HG02970 (cell line): Measurements from ENCODE around the gene PHETA1.
A peak's percentile ranks its signal among the peaks of the same experiment; 100 is the strongest.

Source experiments
- ATAC-seq: cut with Tn5 transposase; IDR thresholded peaks from one replicate; pipeline ENCODE4 v1.9.1; 2021; ENCODE audit warnings: mild to moderate bottlenecking, moderate library complexity, moderate number of reproducible peaks; ENCODE audit not compliant: unreplicated experiment, low FRiP score

PHETA1 gene, protein sequence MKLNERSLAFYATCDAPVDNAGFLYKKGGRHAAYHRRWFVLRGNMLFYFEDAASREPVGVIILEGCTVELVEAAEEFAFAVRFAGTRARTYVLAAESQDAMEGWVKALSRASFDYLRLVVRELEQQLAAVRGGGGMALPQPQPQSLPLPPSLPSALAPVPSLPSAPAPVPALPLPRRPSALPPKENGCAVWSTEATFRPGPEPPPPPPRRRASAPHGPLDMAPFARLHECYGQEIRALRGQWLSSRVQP

DNA sequence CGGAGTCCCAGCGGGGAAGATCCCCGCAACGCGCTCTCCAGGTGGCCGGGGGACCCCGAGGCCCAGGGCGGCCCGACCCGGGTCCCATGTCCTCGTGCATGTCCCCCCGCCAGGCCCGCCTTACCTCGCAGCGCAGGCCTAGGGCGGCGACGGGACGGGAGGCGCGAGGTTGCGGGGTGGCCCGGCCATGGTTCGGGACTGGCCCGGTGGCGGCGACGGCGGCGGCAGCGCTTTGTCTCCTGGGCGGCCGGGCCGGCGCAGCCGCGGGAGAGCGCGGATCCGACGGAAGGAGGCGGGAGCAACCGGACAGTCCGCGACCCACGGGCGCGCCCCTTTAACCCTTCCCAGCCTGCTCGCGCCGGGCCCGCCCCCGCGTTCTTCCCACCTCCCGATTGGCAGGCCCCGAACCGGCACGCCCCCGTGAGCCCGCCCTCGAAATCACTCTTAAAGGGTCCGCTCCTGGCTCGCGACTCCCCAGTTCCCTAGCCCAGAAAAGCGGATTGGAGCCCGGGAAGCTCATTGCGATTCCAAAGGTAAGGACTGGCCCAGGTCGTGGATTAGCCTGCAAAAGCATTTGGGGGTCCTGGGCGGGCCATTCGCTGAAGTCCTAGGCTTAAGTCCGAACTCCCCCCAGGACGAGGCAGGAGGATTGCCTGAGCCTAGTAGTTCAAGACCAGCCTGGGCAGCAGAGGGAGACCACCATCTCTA is at the start of gene PHETA1:
Gene PHETA1, minus strand, starts transcription at position 308 of the 708 bp plus-strand sequence. CDS start 5,668 bp downstream, outside the sequence.
- ATAC-seq, result peak; percentile 85

DNA sequence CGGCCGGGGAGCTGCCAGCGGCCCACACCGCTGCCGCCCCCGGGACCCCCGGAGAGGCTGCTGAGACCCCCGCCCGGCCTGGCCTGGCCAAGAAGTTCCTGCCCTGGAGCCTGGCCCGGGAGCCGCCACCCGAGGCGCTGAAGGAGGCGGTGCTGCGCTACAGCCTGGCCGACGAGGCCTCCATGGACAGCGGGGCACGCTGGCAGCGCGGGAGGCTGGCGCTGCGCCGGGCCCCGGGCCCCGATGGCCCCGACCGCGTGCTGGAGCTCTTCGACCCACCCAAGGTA is 49.6 kb upstream of the PHETA1 start:
- ATAC-seq, result no peak

DNA sequence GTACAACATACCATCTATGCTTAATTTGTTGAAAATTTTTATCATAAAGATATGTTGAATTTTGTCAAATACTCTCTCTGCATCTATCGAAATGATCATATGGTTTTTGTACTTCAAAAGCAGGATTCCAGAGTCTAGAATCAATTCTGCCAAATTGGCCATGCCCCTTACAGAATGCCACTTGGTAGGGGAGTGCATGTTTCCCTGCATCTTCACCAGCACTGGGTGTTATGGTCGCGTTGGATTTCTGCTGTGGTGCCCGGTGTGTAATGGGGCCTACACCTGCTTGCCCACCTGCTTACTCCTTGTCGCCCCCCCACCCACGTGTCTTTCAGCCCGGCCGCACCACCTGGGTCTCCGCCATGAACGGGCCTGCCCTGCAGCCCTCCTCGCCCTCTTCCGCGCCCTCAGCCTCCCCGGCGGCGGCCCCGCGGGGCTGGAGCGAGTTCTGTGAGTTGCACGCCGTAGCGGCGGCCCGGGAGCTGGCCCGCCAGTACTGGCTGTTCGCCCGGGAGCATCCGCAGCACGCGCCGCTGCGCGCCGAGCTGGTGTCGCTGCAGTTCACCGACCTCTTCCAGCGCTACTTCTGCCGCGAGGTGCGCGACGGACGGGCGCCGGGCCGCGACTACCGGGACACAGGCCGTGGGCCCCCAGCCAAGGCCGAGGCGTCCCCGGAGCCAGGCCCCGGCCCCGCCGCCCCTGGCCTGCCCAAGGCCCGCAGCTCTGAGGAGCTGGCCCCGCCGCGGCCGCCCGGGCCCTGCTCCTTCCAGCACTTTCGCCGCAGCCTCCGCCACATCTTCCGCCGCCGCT is 49.1 kb upstream of the PHETA1 start:
- ATAC-seq, result no peak

DNA sequence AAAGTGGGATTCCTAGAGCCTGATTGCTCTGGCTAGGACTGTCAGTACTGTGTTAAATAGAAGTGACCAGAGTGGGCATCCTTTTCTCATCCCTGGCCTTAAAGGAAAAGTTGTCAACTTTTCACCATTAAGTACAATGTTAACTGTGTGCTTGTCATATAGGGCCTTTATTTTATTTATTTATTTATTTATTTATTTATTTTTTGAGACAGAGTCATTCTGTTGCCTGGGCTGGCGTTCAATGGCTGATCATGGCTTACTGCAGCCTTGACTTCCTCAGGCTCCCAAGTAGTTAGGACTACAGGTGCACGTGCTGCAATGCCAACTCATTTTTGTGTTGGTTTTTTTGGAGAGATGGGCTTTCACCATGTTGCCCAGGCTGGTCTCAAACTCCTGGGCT is 48.4 kb upstream of the PHETA1 start:
- no peak for ATAC-seq

DNA sequence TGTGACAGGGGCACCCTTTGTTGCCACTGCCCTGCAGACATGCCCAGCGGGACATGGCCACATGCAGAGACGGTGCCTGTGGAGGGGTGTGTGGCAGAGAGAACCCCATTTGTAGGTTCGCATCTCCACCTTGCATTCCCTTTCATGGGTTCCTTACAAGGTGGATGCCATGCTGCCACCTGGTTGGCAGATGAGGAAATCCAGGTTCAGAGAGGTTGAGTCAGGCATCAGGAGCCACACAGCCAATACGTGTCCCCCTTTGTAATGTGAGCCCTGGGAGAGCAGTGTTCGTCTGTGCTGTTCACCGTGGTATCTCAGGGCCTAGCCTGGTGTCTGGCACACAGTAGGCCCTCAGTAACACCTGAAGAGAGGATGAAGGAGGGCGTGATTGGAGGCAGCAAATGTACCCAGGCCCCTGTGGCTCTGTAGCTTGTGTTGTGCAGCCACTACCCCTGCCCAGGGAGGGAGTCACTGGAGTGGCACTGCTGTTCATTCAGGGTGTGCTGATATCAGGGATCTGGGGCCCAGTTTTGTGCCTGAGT is 45.9 kb upstream of the PHETA1 start:
- ATAC-seq, result no peak

DNA sequence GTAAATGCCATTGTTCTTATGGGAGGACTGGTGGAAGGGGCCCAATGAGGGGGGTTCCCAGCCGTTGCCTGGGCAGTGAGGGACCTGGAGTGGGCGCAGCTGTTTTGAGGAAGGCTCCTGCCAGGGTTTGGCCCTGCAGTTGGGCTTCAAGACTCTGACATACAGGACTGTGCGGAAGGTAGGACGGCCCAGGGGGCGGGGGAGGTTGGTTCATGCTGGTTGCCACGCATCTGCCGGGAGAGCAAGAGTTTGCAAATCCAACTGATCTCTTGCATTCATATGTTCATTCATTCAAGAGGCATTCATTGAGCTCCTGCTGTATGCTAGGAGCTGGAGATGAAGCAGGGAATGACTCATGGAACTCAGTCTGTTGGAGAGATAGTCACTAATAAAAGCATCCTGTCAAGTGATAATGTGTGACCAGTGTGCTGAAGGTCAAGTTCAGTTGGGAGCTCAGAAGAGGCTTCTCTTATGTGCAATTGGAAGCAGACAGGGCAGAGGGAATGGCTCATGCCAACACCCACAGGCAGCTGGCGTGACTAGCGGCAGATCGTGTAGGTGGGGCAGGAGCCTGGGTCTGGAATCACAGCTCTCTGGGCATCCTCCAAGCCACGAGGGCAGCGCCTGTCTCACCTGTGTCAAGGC is 44.7 kb upstream of the PHETA1 start:
- no peak for ATAC-seq

DNA sequence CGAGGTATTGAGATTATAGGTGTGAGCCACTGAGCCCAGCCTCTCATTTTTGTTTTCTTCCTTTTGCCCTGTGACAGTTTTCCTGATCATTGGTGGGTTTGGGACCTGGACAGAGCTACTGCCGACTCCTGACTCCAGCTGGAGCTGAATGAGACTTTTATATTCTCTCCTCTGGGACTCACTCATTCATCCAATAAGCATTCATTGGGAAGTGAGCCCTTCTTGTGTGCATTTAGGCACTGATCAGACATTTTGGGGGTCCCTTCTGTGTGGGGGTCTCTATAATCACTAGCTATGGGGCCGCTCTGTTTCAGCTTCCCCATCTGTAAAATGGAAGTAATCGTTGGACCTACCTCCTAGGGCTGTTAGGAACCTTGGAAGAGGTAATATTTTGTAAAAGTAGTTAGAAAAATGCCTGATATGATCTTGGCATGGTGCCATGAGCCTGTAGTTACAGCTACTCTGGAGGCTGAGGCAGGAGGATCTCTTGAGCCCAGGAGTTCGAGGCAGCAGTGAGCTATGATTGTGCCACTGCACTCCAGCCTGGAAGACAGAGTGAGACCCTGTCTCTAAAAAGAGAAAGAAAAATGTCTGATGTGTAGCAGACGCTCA is 44.0 kb upstream of the PHETA1 start:
- no peak for ATAC-seq

DNA sequence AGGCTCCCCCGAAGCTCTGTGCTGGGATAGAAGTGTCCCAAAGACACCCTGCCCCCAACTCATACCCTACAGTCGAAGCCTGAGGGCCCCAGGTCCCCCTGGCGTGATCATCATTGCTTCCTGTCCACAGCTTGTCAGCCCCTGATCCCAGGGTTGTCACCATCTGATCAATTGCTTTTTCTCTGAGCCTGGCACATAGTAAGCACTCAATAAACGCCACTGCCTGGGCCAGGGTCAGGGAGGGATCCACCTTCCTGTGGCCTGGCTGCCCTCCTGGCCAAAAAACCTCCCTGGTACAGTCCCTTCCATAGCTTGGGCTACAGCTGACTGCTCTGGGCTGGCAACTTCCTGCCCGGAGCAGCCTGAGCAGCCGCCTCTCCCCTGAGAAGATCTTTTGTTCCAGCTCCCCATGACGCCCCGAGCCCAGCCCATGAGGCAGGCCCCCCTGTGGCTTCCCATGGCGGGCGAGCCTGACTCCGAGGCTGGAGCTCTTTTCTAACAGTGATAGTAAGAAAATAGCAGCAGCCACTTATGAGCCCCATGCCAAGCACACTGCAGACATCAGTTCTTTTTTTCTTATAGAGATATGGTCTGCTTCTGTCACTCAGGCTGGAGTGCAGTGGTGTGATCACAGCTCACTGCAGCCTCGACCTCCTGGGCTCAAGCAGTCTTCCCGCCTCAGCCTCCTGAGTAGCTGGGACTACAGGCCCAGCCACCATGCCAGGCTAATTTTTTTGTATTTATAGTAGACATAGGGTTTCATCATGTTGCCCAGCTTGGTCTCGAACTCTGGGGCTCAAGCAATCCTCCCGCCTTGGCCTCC is 43.3 kb upstream of the PHETA1 start:
- ATAC-seq, result no peak

DNA sequence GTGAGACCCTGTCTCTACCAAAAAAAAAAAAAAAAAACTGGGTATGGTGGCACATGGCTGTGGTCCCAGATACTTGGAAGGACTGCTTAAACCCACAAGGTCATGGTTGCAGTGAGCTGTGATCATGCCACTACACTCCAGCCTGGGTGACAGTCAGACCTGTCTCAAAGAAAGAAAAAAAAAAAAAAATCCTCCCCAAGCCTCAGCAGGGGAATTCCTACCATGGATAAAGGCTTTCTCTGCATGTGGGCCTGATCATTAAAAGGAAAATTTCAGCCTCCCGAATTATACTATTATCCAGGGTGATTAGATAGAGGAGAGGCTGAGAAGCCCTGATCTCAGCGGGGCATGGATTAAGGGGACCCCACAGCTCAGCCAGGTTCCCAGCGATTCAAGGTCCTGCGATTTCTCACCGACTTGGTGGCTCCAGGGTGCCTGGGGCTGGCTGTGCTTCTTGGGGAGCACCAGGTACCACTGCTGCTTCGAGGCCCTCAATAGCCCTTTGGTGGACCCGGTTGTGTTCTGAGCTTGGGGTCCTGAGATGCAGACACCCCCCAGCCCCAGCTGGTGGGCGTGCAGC is 42.4 kb upstream of the PHETA1 start:
- ATAC-seq, result no peak

DNA sequence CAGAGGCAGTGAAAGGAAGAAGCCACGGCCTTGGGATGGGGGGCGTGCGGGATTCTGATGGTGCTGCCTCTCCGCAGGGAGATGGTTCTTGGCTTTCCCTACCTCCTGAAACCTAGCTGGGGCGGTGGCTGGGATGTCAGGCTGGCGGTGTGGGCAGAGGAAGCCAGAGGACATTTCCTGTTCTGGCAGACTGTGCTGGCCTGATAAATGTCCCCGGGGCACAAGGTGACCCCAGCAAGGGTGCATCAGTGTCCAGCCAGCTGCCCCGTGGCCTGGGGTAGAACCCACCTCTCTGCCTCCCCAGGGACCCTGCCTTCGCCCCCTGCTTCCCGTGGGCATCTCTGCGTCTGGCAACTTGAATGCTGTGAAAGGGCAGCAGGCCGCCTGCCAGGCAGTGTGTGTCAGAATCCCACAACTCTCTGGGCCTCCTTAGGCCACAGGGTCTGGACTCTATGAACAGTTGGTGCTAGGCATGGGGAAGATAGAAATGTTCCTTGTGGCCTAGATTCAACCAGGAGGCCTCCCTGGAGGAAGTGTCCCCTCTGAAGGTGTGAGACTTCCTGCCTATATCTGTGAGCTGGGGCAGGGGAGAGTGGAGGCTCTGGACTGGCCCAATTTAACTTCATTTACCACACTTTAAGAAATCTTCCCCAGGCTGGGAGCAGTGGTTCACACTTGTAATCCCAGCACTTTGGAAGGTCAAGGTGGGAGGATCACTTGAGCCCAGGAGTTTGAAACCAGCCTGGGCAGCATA is 41.7 kb upstream of the PHETA1 start:
- ATAC-seq, result no peak

DNA sequence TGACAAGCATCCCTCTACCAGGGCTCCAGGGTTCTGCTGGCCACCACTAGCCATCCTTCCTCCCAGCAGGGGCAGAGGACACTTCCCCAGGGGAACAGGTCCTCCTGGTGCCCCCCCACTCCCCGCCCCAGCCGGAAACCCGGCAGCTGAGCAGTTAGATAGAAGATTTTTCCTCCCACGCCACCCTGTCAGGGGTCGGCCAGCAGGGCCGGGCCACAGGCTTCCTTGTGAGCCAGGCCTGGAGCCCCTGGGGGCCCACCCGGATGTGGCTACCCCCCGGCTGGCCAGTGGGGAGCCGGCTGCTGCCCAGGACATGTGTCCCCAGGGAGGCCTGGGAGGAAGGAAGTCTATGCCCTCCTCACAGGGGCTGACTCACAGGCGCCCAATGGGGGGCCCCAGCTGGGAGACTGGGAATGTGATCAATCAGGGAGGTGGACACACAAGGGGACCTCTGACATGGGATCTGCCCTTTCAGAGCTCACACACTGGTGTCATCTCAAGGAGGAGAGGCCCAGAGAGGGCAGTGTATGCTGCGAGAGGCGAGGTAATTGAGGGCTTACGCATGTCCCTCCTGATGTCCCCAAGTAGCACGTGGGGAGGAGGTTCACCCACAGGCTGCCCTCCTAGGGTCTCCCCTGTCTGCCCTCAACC is 41.0 kb upstream of the PHETA1 start:
- no peak for ATAC-seq

DNA sequence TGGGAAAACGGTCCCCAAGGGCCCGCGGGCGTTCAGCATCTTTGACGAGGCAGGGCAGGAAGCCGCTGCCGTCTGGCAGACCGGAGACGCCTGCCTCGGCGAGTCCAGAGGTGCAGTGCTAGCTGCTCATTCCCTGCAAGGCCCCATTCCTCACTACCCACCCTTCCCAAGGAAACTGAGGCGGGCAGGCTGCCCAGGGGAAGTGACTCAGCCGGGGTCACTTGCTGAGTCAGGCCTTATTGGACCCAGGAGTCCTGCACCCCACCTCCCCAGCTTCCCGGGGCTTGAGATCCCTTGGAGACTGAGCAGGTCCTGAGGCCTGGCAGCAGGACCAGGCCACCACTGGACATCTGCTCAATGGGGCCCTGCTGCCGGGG is 40.5 kb upstream of the PHETA1 start:
- no peak for ATAC-seq

DNA sequence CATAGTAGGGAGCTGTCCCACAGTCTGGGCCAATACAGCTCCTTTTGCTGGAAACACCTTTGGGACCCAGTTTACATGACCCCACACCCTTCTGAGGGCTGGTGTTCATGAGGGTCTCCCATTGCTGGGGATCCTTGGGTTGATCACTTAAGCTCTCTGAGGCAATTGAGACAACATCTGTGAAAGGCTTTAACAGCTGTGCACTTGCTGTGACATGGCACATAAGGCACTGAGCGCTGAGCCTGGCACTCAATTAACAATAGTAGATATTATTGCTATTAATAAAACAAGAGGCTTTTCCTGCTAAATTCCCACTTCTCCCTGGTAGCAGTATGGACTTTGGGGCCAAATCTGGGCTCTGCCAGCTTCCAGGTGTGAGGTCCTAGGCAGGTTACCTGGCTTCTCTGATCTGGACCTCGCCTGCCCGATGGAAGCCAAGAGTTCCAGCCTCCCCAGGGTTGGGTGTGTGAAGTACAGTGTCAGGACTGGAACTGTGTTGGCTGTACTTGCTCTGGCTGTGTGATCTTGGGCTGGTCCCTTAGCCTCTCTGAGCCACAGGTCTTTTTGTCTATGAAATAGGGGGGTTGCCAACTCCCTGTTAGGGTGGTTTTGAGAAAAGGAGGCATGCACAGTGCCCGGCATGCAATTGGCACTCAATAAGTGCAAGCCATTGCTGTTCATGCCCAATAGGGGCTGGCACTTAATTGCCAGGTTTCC is 39.9 kb upstream of the PHETA1 start:
- no peak for ATAC-seq

DNA sequence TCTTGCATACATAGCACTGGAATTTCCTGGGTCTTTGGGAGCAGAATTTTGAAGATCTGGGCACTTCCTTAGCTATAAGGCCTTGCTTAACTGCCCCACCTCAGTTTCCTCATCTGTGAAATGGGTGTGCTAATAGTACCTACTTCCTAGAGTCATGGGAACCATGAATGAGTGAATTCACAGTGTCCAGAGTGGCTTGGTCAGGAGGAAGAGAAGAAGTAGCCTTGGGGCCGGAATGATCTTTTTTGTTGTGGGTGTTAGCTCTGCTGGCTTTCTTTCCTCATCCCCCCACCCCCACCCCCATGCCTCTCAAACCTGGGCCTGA is 39.2 kb upstream of the PHETA1 start:
- no peak for ATAC-seq

DNA sequence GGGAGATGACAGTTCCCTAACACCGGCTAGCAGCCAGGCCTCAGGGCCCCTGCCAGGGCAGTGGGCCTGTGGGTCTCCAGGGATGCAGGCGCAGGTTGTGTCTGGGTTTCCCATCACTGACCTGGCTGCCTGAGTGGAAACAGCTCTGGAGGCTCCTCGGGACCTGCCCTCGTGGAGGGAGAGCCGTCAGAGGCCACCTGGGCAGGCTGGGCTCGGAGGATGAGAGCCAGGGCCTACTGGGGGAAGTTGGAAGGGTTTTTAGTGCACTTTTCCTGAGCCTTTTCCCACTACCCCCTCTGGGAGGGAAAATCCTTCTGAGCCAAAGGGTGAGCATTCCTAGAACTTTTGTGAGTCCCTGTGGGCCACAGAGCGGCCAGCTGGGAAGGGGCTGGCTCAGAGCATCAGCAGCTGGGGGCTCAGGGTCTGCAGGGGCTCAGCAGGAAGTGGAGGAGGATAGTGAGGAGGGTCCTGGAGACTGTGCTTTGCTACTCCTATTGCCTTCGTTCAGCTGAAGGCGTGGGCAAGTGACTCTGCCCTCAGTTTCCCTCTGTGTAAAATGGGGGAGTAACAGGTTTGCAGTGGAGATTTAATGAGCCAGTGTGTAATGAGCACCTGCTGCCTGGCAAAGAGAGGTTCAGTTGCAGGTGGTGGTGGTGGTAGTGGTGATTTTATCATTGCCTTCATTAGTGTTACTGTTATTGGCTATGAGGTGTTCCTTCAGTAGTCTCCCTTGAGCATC is 38.7 kb upstream of the PHETA1 start:
- ATAC-seq, result no peak

DNA sequence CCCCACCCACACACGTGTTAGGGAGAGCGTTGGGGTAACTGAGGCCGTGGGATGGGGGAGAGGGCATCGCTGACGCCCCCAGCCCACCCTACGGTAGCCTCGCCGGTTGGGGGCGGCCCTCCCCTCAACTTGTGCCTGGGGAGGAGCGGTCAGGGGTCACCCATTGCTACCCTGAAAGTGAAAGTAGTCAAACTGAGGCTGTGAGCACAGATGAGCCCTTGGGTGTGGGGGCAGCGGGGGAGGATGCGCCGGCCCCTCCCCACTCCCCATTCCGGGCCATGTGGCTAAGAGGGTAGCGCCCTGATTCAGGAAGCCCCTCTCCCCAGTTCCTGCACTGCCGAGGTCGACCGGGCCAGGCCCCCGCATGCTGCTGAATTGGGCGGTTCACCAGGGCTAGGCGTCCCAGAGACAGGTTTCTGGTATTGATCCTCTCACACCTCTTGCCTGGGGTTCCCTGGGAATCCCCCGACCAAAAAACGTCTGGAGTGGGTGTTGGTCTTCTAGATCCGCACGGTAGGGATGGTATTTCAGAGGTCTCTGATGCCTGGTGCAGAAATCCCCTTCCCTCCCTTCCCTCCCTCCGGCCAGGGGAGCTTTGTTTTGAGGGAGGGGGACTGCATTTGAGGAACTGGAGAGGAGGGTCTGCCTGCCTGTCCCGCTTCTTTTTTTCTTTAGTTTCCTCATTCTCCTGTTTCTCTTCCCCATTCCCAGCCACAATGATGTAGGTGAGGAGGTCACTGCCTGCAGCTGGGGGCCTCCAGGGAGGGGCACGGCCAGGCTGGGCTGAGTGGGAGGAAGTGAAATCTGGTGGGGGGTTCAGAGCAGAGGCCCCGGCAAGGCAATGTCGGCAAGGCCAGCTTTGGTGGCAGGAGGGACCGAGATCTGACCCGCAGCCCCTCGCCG is 37.8 kb upstream of the PHETA1 start:
- ATAC-seq, result no peak
